IPS-11a (cell line): ENCODE data around the gene CEP112.
A peak's percentile ranks its signal among the peaks of the same experiment; 100 is the strongest.

Source experiments
- H3K4me3 ChIP-seq: one replicate; pipeline ENCODE4 v1.5.1; 2013; ENCODE audit warnings: low read depth, low read length, control low read depth

Gene CEP112

GRCh38 chr17:66191593-66192377 lies at the start of gene CEP112:
Gene CEP112 (minus strand): TSS chr17:66192133.
- peak within 1 kb of the TSS; percentile 62 for H3K4me3 ChIP-seq

DNA sequence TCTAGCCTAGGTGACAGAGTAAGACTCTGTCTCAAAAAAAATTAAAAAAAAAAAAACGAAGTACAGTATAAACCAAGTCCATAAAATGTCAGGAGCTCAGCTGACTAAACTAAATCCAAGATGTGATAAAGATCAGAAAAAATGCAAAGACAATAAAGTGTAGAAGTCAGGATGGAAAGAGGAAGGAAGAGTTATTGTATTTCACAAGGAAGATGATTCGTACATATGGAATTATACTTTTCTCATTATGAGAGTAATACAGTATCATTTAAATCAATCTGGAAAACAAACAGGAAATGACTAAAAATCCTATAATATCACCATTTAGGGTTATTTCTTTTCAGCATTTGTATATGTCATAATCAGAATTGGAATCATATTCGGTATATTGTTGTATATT lies 48.7 kb upstream of the CEP112 start:
- no peak overlapping the region for H3K4me3 ChIP-seq

GRCh38 chr17:66240013-66240412 lies 48.1 kb upstream of the CEP112 start:
- no peak overlapping the region for H3K4me3 ChIP-seq

DNA sequence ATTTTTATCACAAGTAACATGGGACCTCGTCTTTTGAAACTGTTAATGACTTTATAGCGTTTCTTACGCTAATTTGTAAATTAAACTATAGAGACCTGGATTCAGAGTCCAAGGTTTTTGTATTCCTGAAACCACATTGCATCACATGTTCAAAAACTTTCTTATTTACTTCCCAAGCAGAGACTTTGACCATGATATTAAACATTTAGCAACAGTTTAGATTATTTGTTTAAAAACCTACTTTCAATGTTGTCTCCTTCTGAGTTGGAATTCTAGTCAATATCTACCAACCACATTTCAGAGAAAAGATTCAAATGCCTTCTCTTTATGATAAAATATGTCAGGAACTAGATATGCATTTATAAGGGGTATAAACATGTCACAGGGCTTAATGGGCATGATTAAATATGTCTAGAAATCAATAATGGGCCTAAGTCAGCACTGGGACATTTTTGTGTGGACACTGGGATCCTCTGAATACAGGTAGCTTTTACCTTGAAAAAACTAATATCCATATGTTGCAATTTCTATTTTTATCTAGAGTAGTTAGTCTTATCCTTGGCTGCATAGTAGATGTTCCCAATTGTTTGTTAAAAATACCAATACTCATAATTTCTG lies 43.6 kb upstream of the CEP112 start:
- no peak overlapping the region for H3K4me3 ChIP-seq

GRCh38 chr17:66234611-66235010 lies 42.7 kb upstream of the CEP112 start:
- H3K4me3 ChIP-seq: no peak overlapping the region

DNA sequence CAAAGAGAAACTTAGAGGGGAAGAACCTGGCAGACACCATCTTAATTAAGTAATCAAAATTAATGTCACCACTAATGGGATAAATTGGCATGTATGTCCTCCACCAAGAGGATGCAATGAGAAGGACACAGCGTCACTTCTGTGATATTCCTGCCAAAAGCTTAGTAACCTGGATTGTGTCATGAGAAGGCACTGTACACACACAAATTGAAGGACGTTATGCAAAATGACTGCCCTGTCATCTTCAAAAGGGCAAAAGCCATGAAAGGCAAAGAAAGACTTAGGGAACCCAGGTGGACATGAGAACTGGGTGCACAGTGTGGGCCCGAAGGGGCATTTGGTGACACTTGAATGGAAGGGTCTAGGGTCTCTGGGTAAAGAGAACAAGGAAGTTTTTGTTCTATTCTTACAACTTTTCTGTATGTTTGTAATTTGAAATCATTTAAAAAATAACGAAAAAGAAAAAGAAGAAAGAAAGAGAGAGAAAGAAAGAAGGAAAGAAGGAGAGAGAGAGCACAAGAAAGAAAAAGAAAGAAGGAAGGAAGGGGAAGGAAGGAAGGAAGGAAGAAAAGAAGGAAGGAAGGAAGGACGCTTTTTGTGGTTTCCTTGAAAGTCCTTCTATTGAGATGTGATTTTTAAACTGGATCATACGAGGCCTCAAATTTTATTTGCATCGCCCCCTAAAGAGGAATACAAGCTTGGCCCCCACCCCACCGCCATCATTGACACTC lies 41.3 kb upstream of the CEP112 start:
- no peak overlapping the region for H3K4me3 ChIP-seq

DNA sequence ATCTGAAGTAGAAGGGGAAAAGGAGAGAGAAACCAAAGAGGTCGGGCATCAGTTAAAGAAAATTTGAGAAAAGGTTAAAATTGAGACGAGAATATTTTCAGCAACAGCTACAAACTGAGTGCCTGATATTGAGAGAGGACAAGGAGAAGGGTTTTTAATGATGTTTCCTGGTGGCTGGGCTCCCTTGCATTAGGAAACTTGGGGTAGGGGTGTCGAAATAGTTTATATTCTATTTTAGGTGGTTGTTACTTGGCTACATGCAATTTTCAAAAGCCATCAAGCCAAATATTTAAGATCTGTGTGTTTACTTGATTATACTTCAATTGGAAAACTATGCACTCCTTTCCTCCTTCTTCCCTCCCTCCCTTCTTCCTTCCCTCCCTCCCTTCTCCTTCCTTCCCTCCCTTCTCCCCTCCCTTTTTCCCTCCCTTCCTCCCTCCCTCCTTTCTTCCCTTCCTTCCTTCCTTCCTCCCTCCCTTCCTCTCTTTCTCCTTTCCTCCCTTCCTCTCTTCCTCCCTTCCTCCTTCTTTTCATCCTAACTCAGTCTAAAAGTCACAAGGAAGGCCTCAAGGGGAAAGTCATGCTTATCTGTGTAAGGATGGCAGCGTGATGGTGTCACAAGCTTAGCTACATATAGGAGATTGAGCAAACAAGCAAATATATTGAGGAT lies 39.1 kb upstream of the CEP112 start:
- H3K4me3 ChIP-seq: no peak overlapping the region

GRCh38 chr17:66229783-66230538 lies 38.0 kb upstream of the CEP112 start:
- H3K4me3 ChIP-seq: no peak overlapping the region

DNA sequence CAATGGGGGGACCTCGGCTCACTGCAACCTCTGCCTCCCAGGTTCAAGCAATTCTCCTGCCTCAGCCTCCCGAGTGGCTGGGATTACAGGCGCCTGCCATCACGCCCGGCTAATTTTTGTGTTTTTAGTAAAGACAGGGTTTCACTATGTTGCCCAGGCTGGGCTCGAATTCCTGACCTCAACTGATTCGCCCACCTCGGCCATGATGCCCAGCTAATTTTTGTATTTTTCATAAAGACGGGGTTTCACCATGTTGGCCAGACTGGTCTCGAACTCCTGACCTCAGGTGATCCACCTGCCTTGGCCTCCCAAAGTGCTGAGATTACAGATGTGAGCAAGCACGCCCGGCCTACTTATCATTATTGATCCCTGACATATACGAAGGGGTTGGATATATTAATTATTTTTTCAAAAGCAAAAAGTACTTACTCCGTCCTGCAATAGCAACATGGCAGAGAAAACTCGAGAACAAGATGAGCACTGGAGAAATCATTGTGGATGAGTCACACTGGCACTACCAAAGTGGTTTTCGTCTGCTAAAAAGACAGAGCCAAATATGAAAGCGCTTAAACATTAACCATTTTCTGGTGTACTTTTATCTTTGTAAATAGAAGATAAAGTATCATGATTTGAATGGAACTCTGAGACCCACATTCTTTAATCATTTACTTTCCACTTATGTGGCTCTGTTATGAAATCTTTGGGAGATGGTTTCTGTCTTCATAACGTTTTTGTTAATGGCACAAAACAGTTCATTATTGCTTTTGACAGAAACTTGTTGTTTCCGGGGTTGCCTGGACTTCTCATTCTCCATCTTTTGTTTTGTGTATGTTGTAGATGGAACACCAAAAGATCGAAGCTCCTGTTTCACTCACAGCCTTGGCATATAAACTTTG lies 37.2 kb upstream of the CEP112 start, which contains the start of gene APOH:
Gene APOH, minus strand, starts transcription at position 529 of the 896 bp plus-strand sequence. Its CDS starts 36 bp downstream, at position 493.
- no peak within 1 kb of the TSS for H3K4me3 ChIP-seq

DNA sequence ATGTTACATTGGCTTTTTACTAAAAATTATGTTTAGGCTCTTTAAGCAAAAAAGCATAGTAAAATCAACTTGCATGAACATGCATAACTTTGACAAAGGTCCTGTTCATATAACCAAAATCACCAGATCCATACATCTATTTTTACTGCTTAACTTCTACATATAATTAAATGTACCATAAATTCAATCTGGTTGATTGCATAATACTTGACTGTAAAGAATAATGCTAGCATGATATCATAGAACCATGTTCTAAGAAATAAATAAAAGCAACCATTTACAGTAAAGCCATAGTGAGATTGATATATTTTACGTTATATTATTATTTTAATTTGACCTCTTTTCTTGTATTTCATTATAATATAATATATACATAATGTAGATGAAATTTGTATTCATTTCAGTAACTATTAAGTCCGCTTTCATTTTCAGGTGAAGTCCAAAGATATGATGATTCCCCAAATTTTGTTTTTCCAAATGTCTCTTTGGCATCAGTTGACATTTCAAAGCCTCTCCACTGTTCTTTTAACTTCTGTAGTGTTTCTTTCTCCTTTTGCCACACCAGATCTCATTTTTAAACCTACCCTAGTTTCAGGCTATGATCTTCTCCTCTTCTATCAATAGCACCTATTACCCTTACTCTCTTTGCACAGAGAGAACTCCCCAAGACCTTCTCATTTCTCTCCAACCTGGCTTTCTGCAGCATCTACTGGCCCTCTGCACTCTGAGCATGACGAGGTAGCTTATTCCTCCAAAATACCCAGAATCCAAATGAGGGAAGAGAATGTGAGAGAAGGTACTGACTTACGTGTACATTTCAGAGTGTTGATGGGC lies 35.5 kb upstream of the CEP112 start:
- H3K4me3 ChIP-seq: no peak overlapping the region

DNA sequence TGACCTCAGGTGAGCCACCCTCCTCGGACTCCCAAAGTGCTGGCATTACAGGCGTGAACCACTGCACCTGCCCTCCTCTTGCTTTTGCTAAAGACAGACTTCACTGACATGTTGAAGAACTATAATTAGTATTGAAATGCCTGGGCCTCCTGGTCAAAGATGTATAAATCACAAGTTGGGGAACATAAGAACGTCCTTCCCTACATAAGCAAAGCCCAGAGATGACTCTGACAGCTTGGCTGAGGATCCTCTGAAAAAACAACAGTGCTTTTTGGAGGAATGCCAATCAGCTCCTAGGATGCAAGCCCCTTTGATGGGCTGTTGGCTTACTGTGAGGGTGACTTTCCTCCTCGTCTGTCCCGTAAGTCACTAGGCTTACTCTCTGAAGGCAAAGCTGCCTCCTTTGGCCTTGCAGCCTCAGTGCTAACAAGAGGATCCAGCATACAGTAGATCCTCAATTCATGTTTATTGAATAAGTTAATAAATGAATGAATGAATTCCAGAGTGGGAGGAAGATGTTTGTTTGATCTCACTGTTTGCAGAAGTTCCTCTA lies 30.9 kb upstream of the CEP112 start:
- H3K4me3 ChIP-seq: no peak overlapping the region

DNA sequence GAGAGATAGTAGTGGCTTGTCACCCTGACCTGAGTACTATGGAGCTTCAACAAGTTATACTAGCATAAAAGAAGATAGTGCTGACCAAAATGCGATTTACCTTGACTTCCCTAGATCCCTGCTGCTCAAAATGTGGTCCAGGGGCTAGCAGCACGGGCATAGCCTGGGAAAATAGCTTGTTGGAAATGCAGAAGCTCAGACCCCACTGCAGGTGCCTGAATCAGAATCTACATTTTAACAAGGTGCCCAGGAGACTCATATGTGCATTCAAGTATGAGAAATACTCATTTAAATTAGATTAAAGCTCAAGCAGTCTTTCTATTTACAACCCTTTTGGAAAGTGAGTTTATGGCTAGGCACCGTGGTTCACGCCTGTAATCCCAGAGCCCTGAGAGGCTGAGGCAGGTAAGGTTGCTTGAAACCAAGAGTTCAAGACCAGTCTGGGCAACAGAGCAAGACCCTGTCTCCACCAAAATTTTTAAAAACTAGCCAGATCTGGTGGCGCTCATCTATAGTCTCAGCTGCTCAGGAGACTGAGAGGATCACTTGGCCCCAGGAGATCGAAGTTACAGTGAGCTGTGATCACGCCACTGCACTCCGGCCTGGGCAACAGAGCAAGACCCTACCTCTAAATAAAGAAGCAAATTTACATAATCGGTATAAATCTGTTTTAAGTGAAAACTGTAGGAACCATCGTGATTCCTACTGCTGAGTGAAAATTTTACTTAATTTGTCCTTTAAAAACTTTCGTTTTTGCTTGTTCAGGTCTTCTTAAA lies 30.0 kb upstream of the CEP112 start:
- no peak overlapping the region for H3K4me3 ChIP-seq

DNA sequence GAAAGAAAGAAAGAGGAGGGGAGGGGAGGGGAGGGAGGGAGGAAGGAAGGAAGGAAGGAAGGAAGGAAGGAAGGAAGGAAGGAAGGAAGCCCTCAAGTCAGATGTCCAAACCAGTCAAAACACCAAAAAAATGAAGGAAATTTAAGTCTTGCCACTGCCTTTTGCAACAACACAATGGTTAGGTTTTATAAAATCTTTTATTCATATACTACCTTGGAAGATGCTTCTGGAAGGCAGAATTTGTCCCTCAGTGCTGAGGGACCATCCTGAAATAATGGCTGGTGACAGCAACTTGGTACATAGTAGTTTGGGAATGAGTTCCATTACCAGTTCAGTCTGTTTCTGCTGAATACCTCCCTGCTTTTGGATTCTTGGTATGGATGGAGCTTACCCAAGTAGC lies 29.4 kb upstream of the CEP112 start:
- H3K4me3 ChIP-seq: no peak overlapping the region

GRCh38 chr17:66220079-66220835 lies 28.3 kb upstream of the CEP112 start:
- H3K4me3 ChIP-seq: no peak overlapping the region

DNA sequence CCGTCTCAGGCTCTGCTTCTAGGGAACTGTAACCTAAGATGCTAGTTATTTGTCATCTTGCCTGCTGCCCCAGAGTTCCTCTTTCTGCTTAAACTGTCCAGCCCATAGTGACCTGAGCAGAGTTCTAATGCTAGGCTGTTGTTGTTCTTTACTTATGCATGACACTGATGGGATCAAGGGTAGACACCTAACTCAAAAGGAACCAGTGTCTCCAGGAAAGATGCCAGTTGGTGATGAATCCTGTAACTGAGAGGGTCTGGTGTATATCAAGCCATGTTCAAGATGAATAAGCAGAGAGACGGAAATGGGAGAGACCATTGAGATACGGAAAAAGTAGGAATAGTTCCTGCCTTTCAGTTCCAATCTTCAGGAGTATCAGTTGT lies 23.6 kb upstream of the CEP112 start:
- H3K4me3 ChIP-seq: no peak overlapping the region

DNA sequence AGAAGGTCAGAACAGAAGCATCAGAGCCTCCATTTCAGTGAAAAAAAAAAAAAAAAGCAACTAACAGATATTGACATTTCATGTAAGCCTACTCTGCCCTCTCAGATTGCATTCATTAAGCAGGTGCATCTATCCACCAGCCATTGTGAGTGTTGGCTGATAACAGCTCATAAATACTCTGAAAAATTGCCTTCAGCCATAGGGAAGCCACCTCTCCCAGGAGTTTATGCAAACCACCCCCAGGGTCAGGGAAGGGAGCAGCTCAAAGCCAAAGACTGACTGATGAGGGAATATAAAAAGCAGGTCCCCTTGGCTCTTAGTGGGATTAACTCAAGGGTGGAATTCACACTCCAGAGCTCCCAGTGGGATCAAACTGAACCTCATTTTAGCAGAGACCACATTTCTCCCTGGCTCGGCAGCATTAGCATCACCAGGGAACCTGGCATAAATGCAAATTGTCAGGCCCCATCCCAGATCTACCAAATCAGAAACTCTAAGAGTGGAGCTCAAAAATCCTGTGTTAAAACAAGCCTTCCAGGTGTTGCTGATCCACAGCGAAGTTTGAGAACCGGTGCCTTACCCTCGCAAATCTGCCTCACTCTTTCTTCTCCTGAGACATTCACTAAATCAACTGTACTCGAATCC lies 23.1 kb upstream of the CEP112 start:
- H3K4me3 ChIP-seq: no peak overlapping the region
